ENCODE data around the gene EGFL8. TPM values are rescaled to one million over a fixed set of nuclear protein-coding genes. Genes with fewer than 3 reads are reported as not detected.

Gene EGFL8
- total and polyA plus RNA-seq, 9 of the 15 experiments (the other 6 are each of a cell fraction or from before 2014, with no cell fraction given), result 2.2 to 47.4 (median 14.2) TPM

- TF ChIP-seq E2F8 (IDR thresholded peaks at IDR 0.05; ENCODE audit: low read depth, partially characterized antibody) (no peak), SMARCA4 (IDR thresholded peaks at IDR 0.05) (peak; percentile 97), BCLAF1 (IDR thresholded peaks at IDR 0.05; ENCODE audit: borderline replicate concordance in 1 of 2, control insufficient read depth in 1 of 2, low read depth in 2 of 2, low read length in 1 of 2) (no peak), TGIF2 (CRISPR knock-in tag; IDR thresholded peaks at IDR 0.05) (no peak), PYGO2 (tag; IDR thresholded peaks at IDR 0.05) (peak; percentile 69; the same call in 1 of the 2 replicates), SRSF1 (IDR thresholded peaks at IDR 0.05; ENCODE audit: low read depth, low read length) (no peak), TRIM25 (IDR thresholded peaks at IDR 0.05; ENCODE audit: borderline replicate concordance) (no peak), KDM5B (IDR thresholded peaks at IDR 0.05; ENCODE audit: insufficient replicate concordance, low read depth, low read length) (no peak), ARNT (IDR thresholded peaks at IDR 0.05) (peak; percentile 91 to 94; a peak in 3 of 4 replicates), E4F1 (CRISPR knock-in tag; IDR thresholded peaks at IDR 0.05; ENCODE audit: borderline replicate concordance) (no peak), GMEB1 (CRISPR knock-in tag; IDR thresholded peaks at IDR 0.05) (peak; percentile 42; the same call in 1 of the 2 replicates)
Measured at GRCh38 chr6:32167761-32168262, 3.4 kb downstream of the EGFL8 start (continued).

Measured in K562 (cell line).